H1 (cell line): Measurements from ENCODE around the gene STXBP2. TPM values are rescaled to one million over a fixed set of nuclear protein-coding genes. Genes with fewer than 3 reads are reported as not detected.

Experiments used
- CTCF ChIA-PET: fragments of 300-600 bp; sonication (Branson Sonifier 250); formaldehyde crosslinking; loops from one replicate; lab custom pipeline; 2021; ENCODE audit not compliant: partially characterized antibody; lab: Charles Lee
- POLR2A ChIA-PET: fragments of 300-600 bp; sonication (Branson Sonifier 250); formaldehyde crosslinking; loops from one replicate; lab custom pipeline; 2021; ENCODE audit warnings: inconsistent platforms; ENCODE audit not compliant: partially characterized antibody; lab: Charles Lee
- DNase-seq, 2 experiments: peaks; one replicate each; pipeline versions ENCODE4 v3.0.0 to v3.0.0-alpha.2; 2010 to 2022; ENCODE audit warnings: low spot score in 2 of 2, low read depth in 1 of 2, mixed read lengths in 1 of 2
- FAIRE-seq: peaks from 2 replicates; lab custom pipeline; 2011; peaks lifted over from hg19 to GRCh38; lab: Jason Lieb, UNC
- H2AFZ ChIP-seq: 2 replicates; pipeline ENCODE4 v1.8.1; 2012; ENCODE audit warnings: low read length, inconsistent platforms
- H2AK5ac ChIP-seq: 2 replicates; pipeline ENCODE4 v1.6.1; 2013; ENCODE audit warnings: low read depth, low read length
- H2BK120ac ChIP-seq: replicated peaks from 2 replicates; pipeline ENCODE3; 2013; ENCODE audit warnings: low read depth, low read length, inconsistent platforms
- H2BK12ac ChIP-seq: 2 replicates; pipeline ENCODE4 v1.6.1; 2013; ENCODE audit warnings: low read depth, low read length
- H2BK15ac ChIP-seq: 2 replicates; pipeline ENCODE4 v1.6.1; 2013; ENCODE audit warnings: low read length
- H2BK20ac ChIP-seq: 2 replicates; pipeline ENCODE4 v1.6.1; 2013; ENCODE audit warnings: low read length
- H2BK5ac ChIP-seq: 2 replicates; pipeline ENCODE4 v1.6.1; 2013; ENCODE audit warnings: low read depth, low read length
- H3K14ac ChIP-seq: 2 replicates; pipeline ENCODE4 v1.6.1; 2013; ENCODE audit warnings: inconsistent platforms; ENCODE audit not compliant: insufficient read length
- H3K18ac ChIP-seq: 2 replicates; pipeline ENCODE4 v1.6.1; 2013; ENCODE audit warnings: low read length; ENCODE audit errors: extremely low read depth
- H3K23ac ChIP-seq: 2 replicates; pipeline ENCODE4 v1.6.1; 2013; ENCODE audit warnings: inconsistent platforms; ENCODE audit not compliant: insufficient read length
- H3K23me2 ChIP-seq: 2 replicates; pipeline ENCODE4 v1.6.1; 2013; ENCODE audit warnings: low read depth, low read length
- H3K27ac ChIP-seq: 2 replicates; pipeline ENCODE4 v1.6.1; 2011; ENCODE audit warnings: low read depth, low read length, inconsistent platforms
- H3K27me3 ChIP-seq, 4 experiments: replicated peaks in 1 of 4; 1 replicate in 1 of 4; 2 replicates in 3 of 4; pipeline versions ENCODE4 v1.6.1 to v1.8.1; 2011 to 2013; ENCODE audit warnings: low read length in 3 of 4, mild to moderate bottlenecking in 3 of 4, inconsistent platforms in 2 of 4, mixed read lengths in 2 of 4, moderate library complexity in 1 of 4; ENCODE audit not compliant: control insufficient read depth in 3 of 4, insufficient read depth in 3 of 4; ENCODE audit errors: extremely low read depth in 1 of 4
- H3K36me3 ChIP-seq, 4 experiments: 2 replicates each; pipeline versions ENCODE4 v1.6.1 to v1.8.1; 2011 to 2013; ENCODE audit warnings: mild to moderate bottlenecking in 4 of 4, low read length in 3 of 4, moderate library complexity in 2 of 4, control low read depth in 1 of 4, inconsistent platforms in 1 of 4; ENCODE audit not compliant: insufficient read depth in 4 of 4, control insufficient read depth in 2 of 4
- H3K4ac ChIP-seq: replicated peaks from 2 replicates; pipeline ENCODE3; 2013; ENCODE audit warnings: low read length, low read depth, mixed read lengths, inconsistent platforms; ENCODE audit not compliant: insufficient read length
- H3K4me1 ChIP-seq, 4 experiments: replicated peaks in 1 of 4; 1 replicate in 1 of 4; 2 replicates in 3 of 4; pipeline versions ENCODE4 v1.6.1 to v1.8.1; 2011 to 2013; ENCODE audit warnings: low read length in 3 of 4, inconsistent platforms in 2 of 4, mixed read lengths in 1 of 4; ENCODE audit not compliant: insufficient read depth in 4 of 4, control insufficient read depth in 3 of 4
- H3K4me2 ChIP-seq, 2 experiments: 2 replicates each; pipeline versions ENCODE4 v1.6.1 to v1.8.1; 2011 to 2013; ENCODE audit warnings: low read depth in 2 of 2, low read length in 2 of 2, control low read depth in 1 of 2, inconsistent platforms in 1 of 2, mild to moderate bottlenecking in 1 of 2; ENCODE audit not compliant: insufficient read depth in 1 of 2
- H3K4me3 ChIP-seq, 4 experiments: fragments of 200-600, 300-600 bp in 1 of 4; sonication (generic), shearing (Covaris generic), sonication (Bioruptor Twin) in 1 of 4; 2 replicates each; pipeline versions ENCODE4 v1.5.1 to v1.8.1; 2011 to 2016; ENCODE audit warnings: low read length in 4 of 4, low read depth in 3 of 4, control low read depth in 2 of 4, inconsistent platforms in 2 of 4, mild to moderate bottlenecking in 2 of 4, mixed read lengths in 1 of 4, moderate library complexity in 1 of 4; ENCODE audit not compliant: insufficient read depth in 2 of 4; ENCODE audit errors: extremely low read depth in 1 of 4
- H3K56ac ChIP-seq: replicated peaks from 2 replicates; pipeline ENCODE3; 2013; ENCODE audit warnings: low read depth, mild to moderate bottlenecking, mixed read lengths, low read length, inconsistent platforms; ENCODE audit not compliant: insufficient read length
- H3K79me1 ChIP-seq: 2 replicates; pipeline ENCODE4 v1.6.1; 2013; ENCODE audit warnings: low read depth, low read length, control low read depth
- H3K79me2 ChIP-seq, 2 experiments: 2 replicates each; pipeline versions ENCODE4 v1.6.1 to v1.8.1; 2012 to 2013; ENCODE audit warnings: low read length in 2 of 2, mild to moderate bottlenecking in 2 of 2, inconsistent platforms in 1 of 2; ENCODE audit not compliant: insufficient read depth in 2 of 2, control insufficient read depth in 1 of 2
- H3K9ac ChIP-seq, 4 experiments: replicated peaks in 1 of 4; 1 replicate in 1 of 4; 2 replicates in 3 of 4; pipeline versions ENCODE4 v1.6.1 to v1.8.1; 2011 to 2013; ENCODE audit warnings: low read depth in 3 of 4, low read length in 3 of 4, control low read depth in 2 of 4, mild to moderate bottlenecking in 2 of 4, moderate library complexity in 2 of 4, inconsistent platforms in 1 of 4; ENCODE audit errors: extremely low read depth in 1 of 4
- H3K9me3 ChIP-seq, 2 experiments: 2 replicates each; pipeline versions ENCODE4 v1.6.1 to v1.8.1; 2012 to 2013; ENCODE audit warnings: mild to moderate bottlenecking in 2 of 2, moderate library complexity in 2 of 2, control low read depth in 1 of 2, inconsistent platforms in 1 of 2, low read depth in 1 of 2, low read length in 1 of 2, mixed read lengths in 1 of 2; ENCODE audit not compliant: insufficient read depth in 2 of 2
- H4K20me1 ChIP-seq, 2 experiments: replicated peaks in 1 of 2; 2 replicates each; pipeline versions ENCODE3 to v1.8.1; 2011 to 2013; ENCODE audit warnings: inconsistent platforms in 2 of 2, low read length in 2 of 2, mild to moderate bottlenecking in 1 of 2; ENCODE audit not compliant: insufficient read depth in 2 of 2, control insufficient read depth in 1 of 2
- H4K5ac ChIP-seq: 2 replicates; pipeline ENCODE4 v1.6.1; 2013; ENCODE audit warnings: low read length, low read depth, mixed read lengths, inconsistent platforms; ENCODE audit not compliant: insufficient read length
- H4K8ac ChIP-seq: 2 replicates; pipeline ENCODE4 v1.8.0; 2013; ENCODE audit warnings: mild to moderate bottlenecking, moderate library complexity, low read length, inconsistent platforms; ENCODE audit not compliant: insufficient read depth; ENCODE audit errors: extremely low read depth
- H4K91ac ChIP-seq: replicated peaks from 2 replicates; pipeline ENCODE3; 2013; ENCODE audit warnings: low read length, mixed read lengths, inconsistent platforms; ENCODE audit not compliant: insufficient read length
- BACH1 ChIP-seq: IDR thresholded peaks from 2 replicates; pipeline ENCODE4 v1.6.1; 2012; ENCODE audit warnings: low read length, improper control_type of control experiment
- HDAC2 ChIP-seq, 2 experiments: fragments of 300-600 bp in 1 of 2; sonication (generic) in 1 of 2; IDR thresholded peaks; 2 replicates each; pipeline ENCODE4 v1.6.1; 2011 to 2012; ENCODE audit warnings: low read depth in 2 of 2, low read length in 2 of 2, mild to moderate bottlenecking in 2 of 2, moderate library complexity in 2 of 2, borderline replicate concordance in 1 of 2, inconsistent platforms in 1 of 2
- POLR2A ChIP-seq, 2 experiments: IDR thresholded peaks; 1 replicate in 1 of 2; 2 replicates in 1 of 2; pipeline ENCODE4 v1.6.1; 2011; ENCODE audit warnings: low read depth in 2 of 2, low read length in 2 of 2, mild to moderate bottlenecking in 2 of 2; ENCODE audit errors: control extremely low read depth in 1 of 2
- POU5F1 ChIP-seq: IDR thresholded peaks from 2 replicates; pipeline ENCODE4 v1.6.1; 2011; ENCODE audit warnings: low read depth, mild to moderate bottlenecking, low read length, moderate library complexity
- RFX5 ChIP-seq: IDR thresholded peaks from 2 replicates; pipeline ENCODE4 v1.6.1; 2011; ENCODE audit warnings: low read depth, low read length, improper control_type of control experiment, borderline replicate concordance
- SUZ12 ChIP-seq: fragments of 200-600 bp; sonication (generic); IDR thresholded peaks from 2 replicates; pipeline ENCODE4 v1.6.1; 2012; ENCODE audit warnings: mild to moderate bottlenecking, inconsistent platforms, low read length, moderate library complexity, mixed read lengths
- TAF1 ChIP-seq: IDR thresholded peaks from 2 replicates; pipeline ENCODE4 v1.6.1; 2011; ENCODE audit warnings: mild to moderate bottlenecking, low read depth, low read length
- WGBS, 2 experiments: shearing (Covaris generic) in 1 of 2; methylation state at CpG; one replicate each; pipeline versions ENCODE4 v1.1.6 to v1.1.7; 2013 to 2015; ENCODE audit warnings: low lambda C conversion rate in 2 of 2, mixed read lengths in 2 of 2, inconsistent platforms in 1 of 2, low coverage in 1 of 2, missing lambda C conversion rate in 1 of 2; ENCODE audit not compliant: insufficient replicate concordance in 2 of 2, insufficient coverage in 1 of 2, insufficient read length in 1 of 2; ENCODE audit errors: extremely low coverage in 1 of 2, missing lambda C conversion rate in 1 of 2; 5-methylcytosine and 5-hydroxymethylcytosine counted together
- polyA plus RNA-seq, 7 experiments: library from polyadenylated mRNA; depleted of rRNA in 3 of 7; stranded (reverse) in 5 of 7; unstranded in 2 of 7; fragments of >200 nt in 5 of 7; fragments of 200-250 nt in 2 of 7; gene quantifications; 1 replicate in 5 of 7; 2 replicates in 1 of 7; 4 replicates in 1 of 7; pipeline versions ENCODE4 v1.2.1 to v1.2.3, GENCODE V29; 2011 to 2013; ENCODE audit warnings: missing spikeins in 2 of 7, mixed read lengths in 2 of 7
- total RNA-seq: library from RNA; stranded (reverse); fragmentation: NEBNext Ultra II Directional; extraction: Animal tissue kit (Norgen Biotek cat#: 25700); gene quantifications from 2 replicates; pipeline ENCODE4 v1.2.1, GENCODE V29; 2021
- TF ChIP-seq, protein P1 (sequence below): IDR thresholded peaks from 2 replicates; pipeline ENCODE4 v1.6.1; 2012; ENCODE audit warnings: inconsistent platforms

STXBP2 gene
- total and polyA plus RNA-seq, 2 of the 8 experiments (the other 6 are each of a cell fraction or from before 2014, with no cell fraction given): 52.9 to 53.8 TPM

GRCh38 chr19:7624810-7625209 is 12.1 kb upstream of the STXBP2 start:
- no peak overlapping the region for H2BK20ac ChIP-seq
- H3K36me3 ChIP-seq: peaks cover 8 to 34% (median 23%) of the 10 kb centered on the region in 4 experiments; a peak in 6 of 8 replicates
- ChIA-PET CTCF (interaction anchor here (0.6 to 1.2 kb wide), 5 partner anchors 13 to 128 kb away, joined by 3 to 4 read pairs (median 3); no protein-coding TSS in a partner anchor), POLR2A (interaction anchor here (0.6 to 6.4 kb wide), 4 partner anchors 9 to 56 kb away, joined by 3 to 34 read pairs (median 3); partner anchors contain the start of gene PCP2)
- H3K27ac ChIP-seq: no peak overlapping the region
- 96% methylated on average over 13 of the region's 17 CpGs; no CpG with 5 or more reads in 1 of the 2 experiments for WGBS, 2 experiments
- no peak overlapping the region for H4K5ac ChIP-seq
- H2AK5ac ChIP-seq: no peak overlapping the region
- H3K4me3 ChIP-seq: no peak overlapping the region
- no peaks in the 10 kb centered on the region for H3K27me3 ChIP-seq
- DNase-seq: no peak
- H3K18ac ChIP-seq: no peak overlapping the region
- H3K14ac ChIP-seq: no peak overlapping the region
- H3K4me1 ChIP-seq: peaks cover 0 to 6% (median under 1%) of the 10 kb centered on the region in 4 experiments; a peak in 2 of 7 replicates
- H2BK15ac ChIP-seq: no peak overlapping the region
- peaks cover 6% of the 10 kb centered on the region; the same call in 1 of the 2 replicates for H3K23me2 ChIP-seq
- no peak overlapping the region for H3K9ac ChIP-seq
- H3K23ac ChIP-seq: no peak overlapping the region
- FAIRE-seq: no peak
- no peak overlapping the region for H3K56ac ChIP-seq
- peaks cover 10 to 34% of the 10 kb centered on the region in 2 experiments; a peak in 3 of 4 replicates for H3K79me2 ChIP-seq
- H4K20me1 ChIP-seq: peaks cover 4 to 24% of the 10 kb centered on the region in 2 experiments
- H3K9me3 ChIP-seq: no peaks in the 10 kb centered on the region
- no peak overlapping the region for H2BK5ac ChIP-seq
- H4K91ac ChIP-seq: no peak overlapping the region
- H3K4me2 ChIP-seq: no peak overlapping the region
- no peak overlapping the region for H3K4ac ChIP-seq
- peaks cover 28% of the 10 kb centered on the region for H3K79me1 ChIP-seq
- H4K8ac ChIP-seq: no peak overlapping the region; the same call in 1 of the 2 replicates
- H2BK12ac ChIP-seq: no peak overlapping the region
- no peak overlapping the region for H2BK120ac ChIP-seq
- no peak overlapping the region for H2AFZ ChIP-seq
- TF ChIP-seq, protein P1, sequence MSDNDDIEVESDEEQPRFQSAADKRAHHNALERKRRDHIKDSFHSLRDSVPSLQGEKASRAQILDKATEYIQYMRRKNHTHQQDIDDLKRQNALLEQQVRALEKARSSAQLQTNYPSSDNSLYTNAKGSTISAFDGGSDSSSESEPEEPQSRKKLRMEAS: no peak
- TF ChIP-seq POLR2A (IDR thresholded peaks at IDR 0.05; ENCODE audit: control extremely low read depth in 1 of 2, low read depth in 2 of 2, low read length in 2 of 2) (no peak), BACH1 (no peak), SUZ12 (no peak), POU5F1 (no peak), RFX5 (no peak), TAF1 (no peak), HDAC2 (IDR thresholded peaks at IDR 0.05; ENCODE audit: borderline replicate concordance in 1 of 2, low read depth in 2 of 2, low read length in 2 of 2) (no peak)
